Stimulated activated CD8-positive, alpha-beta memory T cell treated with anti-CD3 and anti-CD28 coated beads, Interleukin-12 subunit alpha, Interleukin-12 subunit beta, amount 100 ng/mL, for 1 hour (primary cell): Measurements from ENCODE around the gene DDA1.
"Not testable (repeated sequence)": the region's sequence is repeated elsewhere in the genome, so short reads cannot be mapped to it uniquely, and the experiment has no call there.

ENCODE experiments used
- DNase-seq: peaks from one replicate; pipeline ENCODE4 v3.0.0-alpha.2; 2020; ENCODE audit warnings: low read depth

DDA1 gene

GRCh38 chr19:17309198-17309964 is at the start of gene DDA1:
Gene DDA1 (plus strand): TSS chr19:17309563. CDS start chr19:17309655, 92 bp downstream.
- DNase-seq: peak; percentile 99

GRCh38 chr19:17259934-17260333 is 49.4 kb upstream of the DDA1 start:
- DNase-seq: no peak

GRCh38 chr19:17260842-17261325 is 48.5 kb upstream of the DDA1 start:
- peak; percentile 85 for DNase-seq

- DNase-seq: no peak
Observed at GRCh38 chr19:17262557-17262956, 46.8 kb upstream of the DDA1 start.

- no peak for DNase-seq
Observed at GRCh38 chr19:17263712-17264640, 45.4 kb upstream of the DDA1 start.

- no peak for DNase-seq
Observed at GRCh38 chr19:17264641-17264979, 44.8 kb upstream of the DDA1 start, which contains the start of gene USHBP1. Gene USHBP1 (minus strand): TSS chr19:17264745. CDS start chr19:17264299, 446 bp downstream.

GRCh38 chr19:17266026-17266425 is 43.3 kb upstream of the DDA1 start:
- no peak for DNase-seq

- no peak for DNase-seq
Observed at GRCh38 chr19:17266589-17266974, 42.8 kb upstream of the DDA1 start.

GRCh38 chr19:17266975-17267788 is 42.2 kb upstream of the DDA1 start, which contains the start of gene BABAM1:
Gene BABAM1 (plus strand): TSS chr19:17267443. CDS start chr19:17268807, 1,364 bp downstream.
- peak; percentile 86 for DNase-seq

GRCh38 chr19:17268754-17269153 is 40.6 kb upstream of the DDA1 start:
- DNase-seq: no peak

- not testable (repeated sequence) for DNase-seq
Observed at GRCh38 chr19:17274892-17275291, 34.5 kb upstream of the DDA1 start.

GRCh38 chr19:17275441-17276175 is 33.8 kb upstream of the DDA1 start:
- DNase-seq: no peak

- no peak for DNase-seq
Observed at GRCh38 chr19:17279436-17279835, 29.9 kb upstream of the DDA1 start.

- DNase-seq: no peak
Observed at GRCh38 chr19:17281391-17282304, 27.7 kb upstream of the DDA1 start, which contains the start of gene ANKLE1. Gene ANKLE1 (plus strand): TSS chr19:17281901. CDS start chr19:17281921, 20 bp downstream.

- DNase-seq: peak; percentile 65
Observed at GRCh38 chr19:17282488-17283125, 26.8 kb upstream of the DDA1 start.

- DNase-seq: no peak
Observed at GRCh38 chr19:17283504-17283996, 25.8 kb upstream of the DDA1 start.

GRCh38 chr19:17285415-17286135 is 23.8 kb upstream of the DDA1 start:
- no peak for DNase-seq

- DNase-seq: no peak
Observed at GRCh38 chr19:17286263-17286662, 23.1 kb upstream of the DDA1 start.

- DNase-seq: no peak
Observed at GRCh38 chr19:17286752-17287151, 22.6 kb upstream of the DDA1 start.
